Right hindlimb (tissue), 1 donor: ENCODE measurements around the gene WNK1.
"Not testable (repeated sequence)": the region's sequence is repeated elsewhere in the genome, so short reads cannot be mapped to it uniquely, and the experiment has no call there.

Source experiments
- DNase-seq: peaks from one replicate; pipeline ENCODE4 v3.0.0-alpha.2; 2018

WNK1 gene

GRCh38 chr12:779745-780734 is 27.7 kb downstream of the WNK1 start:
- no peak for DNase-seq

DNA sequence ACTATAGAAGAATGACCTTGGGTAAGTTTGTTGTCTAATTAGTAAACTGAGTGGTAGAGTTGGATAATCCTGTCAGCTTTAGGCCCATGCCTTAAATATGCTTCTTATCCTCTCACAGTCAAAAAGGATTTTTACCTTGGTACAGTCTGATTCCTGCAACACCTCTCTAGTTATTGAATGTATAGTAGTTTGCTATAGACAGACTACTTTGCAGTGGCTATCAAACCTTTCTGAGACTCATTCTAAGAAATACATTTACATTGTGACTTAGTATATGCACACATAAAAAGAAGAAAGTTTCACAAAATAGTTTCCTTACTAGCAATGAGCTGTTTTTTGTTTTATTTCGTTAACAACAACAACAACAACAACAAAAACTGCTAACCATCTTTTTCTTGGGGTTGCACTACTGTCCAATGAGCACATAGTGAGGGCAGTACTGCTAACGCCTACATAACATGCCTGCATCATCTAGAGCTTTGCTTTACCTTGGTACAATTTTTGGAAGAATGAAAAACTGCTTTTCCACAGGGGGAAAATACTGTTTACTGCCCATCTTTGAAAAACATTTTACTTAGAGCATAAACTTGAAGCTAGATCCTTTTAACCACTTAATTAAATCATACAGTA is 28.5 kb downstream of the WNK1 start:
- no peak for DNase-seq

GRCh38 chr12:785706-786105 is 33.3 kb downstream of the WNK1 start:
- DNase-seq = no peak

DNA sequence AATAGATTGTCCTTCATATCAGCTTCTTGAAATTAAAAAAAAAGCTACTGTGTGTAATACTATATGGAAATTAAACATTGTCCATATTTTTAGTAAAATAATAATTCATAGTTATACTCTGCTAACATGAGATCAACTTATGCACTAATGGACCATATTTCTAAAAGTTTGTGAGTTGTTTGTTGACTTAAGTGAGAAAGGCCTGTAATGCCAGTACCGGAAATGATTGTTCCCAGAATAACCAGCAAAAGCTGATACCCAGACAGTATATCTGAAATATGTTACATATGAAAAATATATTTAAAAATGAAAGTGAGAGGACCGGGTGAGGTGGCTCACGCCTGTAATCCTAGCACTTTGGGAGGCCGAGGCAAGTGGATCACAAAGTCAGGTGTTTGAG is 35.9 kb downstream of the WNK1 start:
- no peak for DNase-seq

- not testable (repeated sequence) for DNase-seq
Measured at GRCh38 chr12:788762-789161, 36.4 kb downstream of the WNK1 start.

GRCh38 chr12:789852-790563 is 37.6 kb downstream of the WNK1 start:
- DNase-seq = no peak

DNA sequence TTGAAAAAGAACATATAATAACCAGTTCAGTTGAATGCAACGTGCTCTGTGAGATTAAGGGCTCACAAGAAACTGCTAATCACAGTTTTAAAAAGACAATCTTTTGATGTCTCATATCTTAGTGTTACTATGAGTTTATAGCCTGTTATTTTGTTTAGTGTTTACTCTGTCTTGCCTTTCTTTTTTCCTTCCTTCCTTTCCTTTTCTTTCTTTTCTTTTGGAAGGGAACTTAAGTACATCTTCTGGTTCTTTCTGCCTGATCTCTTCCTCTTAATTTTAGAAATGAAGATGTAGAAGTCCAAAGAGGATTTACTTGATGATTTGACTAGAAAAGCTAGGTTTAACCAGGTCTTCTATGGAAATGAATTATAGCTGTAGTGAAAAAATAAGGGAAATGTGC is 38.2 kb downstream of the WNK1 start:
- DNase-seq = no peak

- no peak for DNase-seq
Measured at GRCh38 chr12:793037-793436, 40.7 kb downstream of the WNK1 start.

GRCh38 chr12:793711-794110 is 41.3 kb downstream of the WNK1 start:
- no peak for DNase-seq

DNA sequence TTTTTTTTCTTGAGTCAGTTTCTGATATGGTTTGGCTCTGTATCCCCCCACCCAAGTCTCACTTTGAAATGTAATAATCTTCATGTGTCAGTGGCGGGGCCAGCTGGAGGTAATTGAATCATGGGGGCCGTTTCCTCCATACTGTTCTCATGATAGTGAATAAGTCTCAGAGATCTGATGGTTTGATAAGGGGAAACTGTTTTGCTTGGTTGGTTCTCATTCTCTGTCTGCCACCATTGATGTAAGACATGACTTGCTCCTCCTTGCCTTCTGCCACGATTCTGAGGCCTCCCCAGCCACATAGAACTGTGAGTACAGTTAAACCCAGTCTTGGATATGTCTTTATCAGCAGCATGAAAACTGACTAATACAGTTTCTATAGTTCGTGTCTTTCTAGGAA is 42.9 kb downstream of the WNK1 start:
- no peak for DNase-seq

DNA sequence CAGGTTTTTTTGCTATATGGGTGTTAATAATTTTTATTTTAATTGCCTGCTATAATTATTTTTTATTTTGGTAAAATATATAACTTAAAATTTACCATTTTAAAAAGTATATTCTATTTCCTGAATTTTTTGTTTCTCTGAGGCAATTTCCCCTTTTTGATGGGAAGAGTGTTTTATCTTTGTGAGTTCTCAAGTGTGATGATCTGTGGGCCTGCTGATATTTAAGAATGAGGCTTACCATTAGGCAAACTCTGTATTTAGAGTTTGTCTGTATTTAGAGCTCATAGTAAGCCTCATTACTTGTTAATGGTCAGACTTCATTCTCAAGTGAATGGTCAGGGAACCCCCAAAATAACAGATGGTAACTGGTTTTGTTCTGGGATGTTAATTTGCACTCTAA is 48.0 kb downstream of the WNK1 start:
- no peak for DNase-seq

DNA sequence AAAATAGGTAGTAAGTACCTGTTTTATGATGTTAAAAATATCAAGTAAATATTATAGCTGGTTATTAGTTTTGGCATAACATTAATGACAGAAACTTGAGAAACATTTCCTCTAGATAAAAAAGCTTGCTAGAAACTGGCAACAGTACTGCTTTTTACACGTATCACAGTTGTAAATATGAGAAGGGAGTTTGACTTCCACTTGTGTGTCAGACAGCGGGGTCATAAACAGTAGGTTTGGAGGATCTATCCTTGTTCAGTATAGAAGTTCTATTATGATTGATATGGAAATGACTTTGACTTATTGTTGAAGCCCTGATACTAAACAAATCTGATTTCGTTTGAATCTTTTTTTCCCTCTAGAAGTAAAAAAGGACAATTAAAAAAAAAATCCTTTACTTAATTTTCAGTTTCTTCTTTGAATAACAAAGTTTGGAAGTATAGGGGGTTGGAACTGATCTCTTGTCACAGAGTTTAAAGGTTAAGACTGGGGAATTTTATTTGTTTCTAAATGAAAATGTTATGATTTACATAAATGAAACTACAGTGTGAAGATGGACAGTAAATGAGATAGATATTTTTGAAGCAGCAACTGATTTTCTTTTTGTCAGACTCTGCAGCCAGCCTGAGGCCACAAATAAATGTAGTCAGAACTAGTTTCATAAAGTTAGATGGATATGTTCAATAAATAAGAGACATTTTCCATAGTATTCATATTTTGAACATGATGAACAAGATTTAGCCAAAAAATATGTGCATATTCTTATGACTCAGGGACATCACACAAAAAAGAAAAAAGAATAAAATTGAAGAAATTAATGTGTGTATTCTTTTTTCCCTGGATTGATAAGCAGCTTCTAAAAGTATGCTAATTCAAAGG is 50.1 kb downstream of the WNK1 start:
- no peak for DNase-seq

- DNase-seq = no peak
Measured at GRCh38 chr12:805022-805632, 52.7 kb downstream of the WNK1 start.

GRCh38 chr12:806200-806791 is 53.9 kb downstream of the WNK1 start:
- no peak for DNase-seq

GRCh38 chr12:807041-807735 is 54.8 kb downstream of the WNK1 start:
- no peak for DNase-seq

GRCh38 chr12:810116-810515 is 57.7 kb downstream of the WNK1 start:
- DNase-seq = no peak

DNA sequence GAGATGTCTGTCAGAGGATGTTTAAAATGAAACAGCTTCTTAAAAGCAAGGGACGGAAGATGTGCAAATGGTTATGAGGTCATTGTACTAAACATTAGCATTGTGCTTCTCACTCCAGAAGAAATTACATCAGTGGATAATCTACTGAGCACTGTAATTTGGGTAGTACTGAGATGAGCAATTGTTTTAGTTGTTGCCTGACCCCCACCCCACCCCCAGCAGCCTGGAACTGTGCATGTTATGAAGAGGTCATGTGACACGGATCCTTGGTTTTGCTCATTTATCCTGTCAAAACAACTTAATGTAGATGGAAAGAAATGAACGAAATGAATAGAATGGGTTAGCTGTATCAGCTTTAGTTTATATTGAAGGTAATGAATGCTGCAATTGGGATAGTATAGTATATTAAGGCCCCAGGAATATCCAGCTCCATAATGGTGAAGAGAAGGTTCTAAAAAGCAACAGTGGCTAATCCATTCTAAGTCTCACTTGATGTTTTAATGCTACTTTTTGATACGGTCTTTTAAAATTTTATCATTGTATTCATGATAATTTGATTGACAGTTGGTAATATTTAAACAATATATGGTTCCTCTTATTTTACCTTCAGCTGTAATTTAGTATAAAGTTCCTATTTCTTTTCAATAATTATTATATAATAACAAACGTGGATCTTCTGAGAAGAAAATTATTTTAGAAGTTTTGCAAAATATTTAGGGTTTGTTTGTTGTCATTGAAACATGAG is 58.5 kb downstream of the WNK1 start:
- DNase-seq = no peak

GRCh38 chr12:812950-813349 is 60.6 kb downstream of the WNK1 start:
- no peak for DNase-seq

DNA sequence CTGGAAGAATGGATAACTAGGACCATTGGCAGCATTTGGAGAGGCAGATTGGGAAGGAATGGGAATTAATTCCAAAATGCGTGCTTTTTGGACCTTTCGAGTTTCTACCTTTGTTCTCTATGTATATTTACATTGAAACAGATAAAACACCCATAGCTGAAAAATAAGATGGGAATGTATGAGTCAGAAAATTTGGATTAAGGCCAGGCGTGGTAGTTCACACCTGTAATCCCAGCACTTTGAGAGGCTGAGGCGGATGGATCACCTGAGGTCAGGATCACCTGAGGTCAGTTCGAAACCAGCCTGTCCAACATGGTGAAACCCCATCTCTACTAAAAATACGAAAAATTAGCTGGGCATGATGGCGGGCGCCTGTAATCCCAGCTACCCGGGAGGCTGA is 65.1 kb downstream of the WNK1 start:
- DNase-seq = not testable (repeated sequence)

GRCh38 chr12:817941-818600 is 65.7 kb downstream of the WNK1 start:
- no peak for DNase-seq
